ENCODE data around the gene SLC16A8. TPM values are rescaled to one million over a fixed set of nuclear protein-coding genes. Genes with fewer than 3 reads are reported as not detected.

The SLC16A8 gene
- total and polyA plus RNA-seq, 9 donors, result 0.39 to 0.52 TPM; not detected in 7

DNA sequence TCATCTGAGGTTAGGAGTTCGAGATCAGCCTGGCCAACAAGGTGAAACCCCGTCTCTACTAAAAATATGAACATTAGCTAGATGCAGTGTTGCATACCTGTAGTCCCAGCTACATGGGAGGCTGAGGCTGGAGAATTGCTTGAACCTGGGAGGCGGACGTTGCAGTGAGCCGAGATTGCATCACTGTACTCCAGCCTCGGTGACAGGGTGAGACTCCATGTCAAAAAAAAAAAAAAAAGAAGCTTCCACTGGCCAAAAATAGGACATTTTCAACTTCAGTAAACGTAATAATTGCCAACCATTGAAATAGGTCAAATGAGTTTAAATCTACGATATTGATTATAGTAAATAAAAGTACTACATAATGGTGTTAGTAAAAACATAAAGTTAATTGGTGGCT, 19.7 kb upstream of the SLC16A8 start:
- H3K36me3 ChIP-seq, result no peaks in the 10 kb centered on the region
- DNase-seq, result no peak
- intact Hi-C loops (cut with DNase I), result no loop called here
- no peaks in the 10 kb centered on the region for H3K27me3 ChIP-seq
- WGBS, 3 donors, result 73 to 92% (median 79%) methylated on average over 8 of the region's 8 CpGs
- H3K27ac ChIP-seq, result no peak overlapping the region
- H3K9me3 ChIP-seq, result no peaks in the 10 kb centered on the region
- no peaks in the 10 kb centered on the region for H3K4me1 ChIP-seq (ENCODE audit: insufficient read depth)
- no peak overlapping the region for H3K4me3 ChIP-seq
- TF ChIP-seq POLR2A (IDR thresholded peaks at IDR 0.05) (no peak), EP300 (IDR thresholded peaks at IDR 0.05) (no peak), CTCF (IDR thresholded peaks at IDR 0.05) (no peak)

GRCh38 chr22:38098410-38099249, 14.6 kb upstream of the SLC16A8 start:
- 43 to 49% (median 48%) methylated on average over 9 of the region's 9 CpGs for WGBS, 3 donors
- Histone ChIP-seq H3K27ac (no peak overlapping the region), H3K36me3 (no peaks in the 10 kb centered on the region), H3K4me1 (ENCODE audit: insufficient read depth) (no peaks in the 10 kb centered on the region), H3K27me3 (no peaks in the 10 kb centered on the region), H3K9me3 (no peaks in the 10 kb centered on the region), H3K4me3 (no peak overlapping the region)
- no peak for TF ChIP-seq CTCF (IDR thresholded peaks at IDR 0.05)
- no peak for TF ChIP-seq EP300 (IDR thresholded peaks at IDR 0.05)
- no peak for TF ChIP-seq POLR2A (IDR thresholded peaks at IDR 0.05)
- no peak for DNase-seq
- intact Hi-C loops (cut with DNase I), result no loop called here

DNA sequence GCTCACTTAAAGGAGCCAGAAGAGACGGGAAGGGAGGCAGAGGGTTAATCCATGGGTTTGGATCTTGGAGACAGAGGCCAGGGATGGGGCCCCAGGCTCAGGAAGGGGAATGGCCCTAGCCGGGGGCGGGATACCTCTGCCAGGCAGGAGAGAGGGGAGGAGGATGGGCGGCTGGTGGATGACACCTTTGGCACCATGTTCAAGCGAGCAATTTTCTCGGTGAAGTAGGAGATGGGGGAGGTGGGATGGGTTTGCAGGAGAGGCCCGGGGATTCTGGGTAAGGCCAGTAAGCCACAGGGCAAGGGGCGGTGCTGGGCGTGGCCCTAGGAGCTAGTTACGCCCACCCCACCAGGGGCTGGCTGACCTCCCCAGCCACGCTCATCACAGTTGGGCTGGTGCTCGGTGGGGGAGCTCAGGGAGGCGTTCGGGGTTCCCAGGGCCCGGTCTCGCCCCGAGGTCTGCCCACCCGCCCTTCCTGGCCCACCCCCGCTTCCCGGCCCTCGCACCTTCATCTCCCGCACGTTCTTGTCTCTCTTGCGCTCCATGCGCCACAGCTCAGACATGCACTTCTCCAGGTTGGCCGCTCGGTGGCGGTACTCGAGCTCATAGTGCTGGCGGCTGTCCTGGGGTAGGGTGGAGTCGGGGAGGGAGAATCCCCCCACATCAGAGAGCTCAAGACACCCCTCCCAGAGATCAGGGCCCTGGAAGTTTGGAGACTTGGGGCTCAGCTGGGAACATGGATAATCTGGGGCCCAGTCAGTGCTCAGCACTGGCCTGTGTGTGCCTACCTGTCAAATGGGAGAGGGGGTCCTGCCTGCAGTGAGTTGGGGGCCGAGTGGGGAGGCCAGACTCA, 13.8 kb upstream of the SLC16A8 start:
- intact Hi-C loops (cut with DNase I), result no loop called here
- Histone ChIP-seq H3K4me3 (no peak overlapping the region), H3K27ac (no peak overlapping the region), H3K9me3 (no peaks in the 10 kb centered on the region), H3K4me1 (ENCODE audit: insufficient read depth) (no peaks in the 10 kb centered on the region), H3K36me3 (no peaks in the 10 kb centered on the region), H3K27me3 (no peaks in the 10 kb centered on the region)
- no peak for TF ChIP-seq POLR2A (IDR thresholded peaks at IDR 0.05)
- no peak for DNase-seq
- 32 to 38% (median 38%) methylated on average over 30 to 32 of the region's 32 CpGs for WGBS, 3 donors

DNA sequence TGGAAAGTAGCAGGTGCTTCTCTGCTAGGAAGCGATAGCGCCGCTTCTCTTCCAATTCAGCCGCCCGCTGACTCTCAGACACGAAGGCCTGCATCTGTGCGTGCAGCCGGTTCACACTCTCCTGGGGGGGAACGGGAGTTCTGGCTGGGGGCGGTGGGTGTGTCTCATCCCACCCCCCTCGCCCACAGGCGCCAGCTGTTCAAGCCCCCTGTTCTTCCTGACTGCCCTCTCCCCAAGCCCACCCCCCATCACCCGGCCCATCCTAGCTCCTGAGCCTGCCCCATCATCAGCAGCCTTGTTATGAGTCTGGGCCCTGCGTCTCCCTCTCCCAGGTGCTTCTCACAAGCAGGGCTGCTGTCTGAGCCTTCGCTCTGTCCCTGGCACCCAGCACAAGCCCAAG, 13.1 kb upstream of the SLC16A8 start:
- H3K9me3 ChIP-seq, result no peaks in the 10 kb centered on the region

More for the DNA sequence above, 13.1 kb upstream of the SLC16A8 start:
- H3K27ac ChIP-seq, result no peak overlapping the region
- no peaks in the 10 kb centered on the region for H3K36me3 ChIP-seq
- TF ChIP-seq EP300 (IDR thresholded peaks at IDR 0.05) (no peak), POLR2A (IDR thresholded peaks at IDR 0.05) (no peak), CTCF (IDR thresholded peaks at IDR 0.05) (no peak)
- H3K4me3 ChIP-seq, result no peak overlapping the region
- DNase-seq, result no peak
- no peaks in the 10 kb centered on the region for H3K27me3 ChIP-seq
- no peaks in the 10 kb centered on the region for H3K4me1 ChIP-seq (ENCODE audit: insufficient read depth)
- 82 to 85% (median 85%) methylated on average over 14 to 15 of the region's 15 CpGs for WGBS, 3 donors
- intact Hi-C loops (cut with DNase I), result no loop called here
